Measurements from ENCODE around the gene CERS1. TPM values are rescaled to one million over a fixed set of nuclear protein-coding genes. Genes with fewer than 3 reads are reported as not detected.
A peak's percentile ranks its signal among the peaks of the same experiment; 100 is the strongest.

CERS1 gene
- total RNA-seq, 1 experiment from 2014 or later = 2.7 TPM

DNA sequence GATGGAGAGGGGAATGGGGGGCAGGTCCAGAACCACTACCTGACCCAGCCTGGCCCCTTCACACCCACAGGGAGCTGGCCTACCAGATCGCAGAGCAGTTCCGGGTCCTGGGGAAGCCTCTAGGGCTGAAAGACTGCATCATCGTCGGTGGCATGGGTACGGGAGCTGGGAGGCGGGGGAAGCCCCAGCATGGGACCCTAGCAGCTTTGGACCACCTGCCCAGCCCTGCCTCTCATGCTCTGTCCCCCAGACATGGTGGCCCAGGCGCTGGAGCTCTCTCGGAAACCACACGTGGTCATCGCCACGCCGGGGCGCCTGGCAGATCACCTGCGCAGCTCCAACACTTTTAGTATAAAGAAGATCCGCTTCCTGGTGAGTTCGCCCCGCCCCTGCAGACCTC lies 25.6 kb upstream of the CERS1 start:
- Histone ChIP-seq H3K4me3 (no peak overlapping the region), H3K9me2 (ENCODE audit: insufficient read depth) (no peaks in the 10 kb centered on the region), H3K27ac (no peak overlapping the region), H2AFZ (no peak overlapping the region), H4K20me1 (ENCODE audit: insufficient read depth) (peaks cover 12% of the 10 kb centered on the region), H3F3A (ENCODE audit: insufficient read depth, low read depth) (peaks cover 11% of the 10 kb centered on the region; the same call in 1 of the 2 replicates), H3K27me3 (ENCODE audit: insufficient read depth, low read depth) (no peaks in the 10 kb centered on the region), H3K79me2 (ENCODE audit: low read depth) (peaks cover 45% of the 10 kb centered on the region), H3K4me1 (replicated peaks; ENCODE audit: insufficient read depth) (peaks cover 17% of the 10 kb centered on the region), H3K36me3 (ENCODE audit: low read depth) (peaks cover 15% of the 10 kb centered on the region), H3K4me2 (no peak overlapping the region), H3K9me3 (ENCODE audit: insufficient read depth, low read depth) (no peaks in the 10 kb centered on the region)
- ChIA-PET POLR2A (ENCODE audit: unreplicated experiment) (no interaction called here), CTCF (no interaction called here)
- intact Hi-C loops (cut with micrococcal nuclease; ENCODE audit: unreplicated experiment) = no loop called here
- DNase-seq = no peak
- BruUV-seq (replicated peaks) = no TSS peak
- TF ChIP-seq EZH2 (IDR thresholded peaks at IDR 0.05; ENCODE audit: low read depth) = no peak
- TF ChIP-seq, protein P1, sequence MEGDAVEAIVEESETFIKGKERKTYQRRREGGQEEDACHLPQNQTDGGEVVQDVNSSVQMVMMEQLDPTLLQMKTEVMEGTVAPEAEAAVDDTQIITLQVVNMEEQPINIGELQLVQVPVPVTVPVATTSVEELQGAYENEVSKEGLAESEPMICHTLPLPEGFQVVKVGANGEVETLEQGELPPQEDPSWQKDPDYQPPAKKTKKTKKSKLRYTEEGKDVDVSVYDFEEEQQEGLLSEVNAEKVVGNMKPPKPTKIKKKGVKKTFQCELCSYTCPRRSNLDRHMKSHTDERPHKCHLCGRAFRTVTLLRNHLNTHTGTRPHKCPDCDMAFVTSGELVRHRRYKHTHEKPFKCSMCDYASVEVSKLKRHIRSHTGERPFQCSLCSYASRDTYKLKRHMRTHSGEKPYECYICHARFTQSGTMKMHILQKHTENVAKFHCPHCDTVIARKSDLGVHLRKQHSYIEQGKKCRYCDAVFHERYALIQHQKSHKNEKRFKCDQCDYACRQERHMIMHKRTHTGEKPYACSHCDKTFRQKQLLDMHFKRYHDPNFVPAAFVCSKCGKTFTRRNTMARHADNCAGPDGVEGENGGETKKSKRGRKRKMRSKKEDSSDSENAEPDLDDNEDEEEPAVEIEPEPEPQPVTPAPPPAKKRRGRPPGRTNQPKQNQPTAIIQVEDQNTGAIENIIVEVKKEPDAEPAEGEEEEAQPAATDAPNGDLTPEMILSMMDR (conservative IDR thresholded peaks at IDR 0.05) = no peak

DNA sequence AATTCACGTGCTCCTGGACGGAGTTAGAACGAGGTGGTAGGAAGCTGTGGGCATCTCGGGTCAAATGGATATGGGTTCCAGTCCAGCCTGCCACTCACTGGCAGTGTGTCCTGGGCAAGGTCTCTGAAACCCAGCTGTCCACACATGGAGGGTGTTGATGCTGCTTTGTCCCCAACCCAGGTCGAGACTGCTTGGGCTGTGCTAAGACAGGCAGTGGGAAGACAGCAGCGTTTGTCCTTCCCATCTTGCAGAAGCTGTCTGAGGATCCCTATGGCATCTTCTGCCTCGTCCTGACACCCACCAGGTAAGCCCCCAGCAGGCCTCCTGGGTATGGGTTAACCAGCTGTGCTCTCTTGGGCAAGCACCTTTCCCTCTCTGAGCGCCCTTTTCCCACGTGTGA lies 24.4 kb upstream of the CERS1 start:
- ChIA-PET CTCF (no interaction called here), POLR2A (ENCODE audit: unreplicated experiment) (no interaction called here)
- no peak overlapping the region for H3K27ac ChIP-seq
- intact Hi-C loops (cut with micrococcal nuclease; ENCODE audit: unreplicated experiment) = no loop called here
- H3K79me2 ChIP-seq (ENCODE audit: low read depth) = peaks cover 56% of the 10 kb centered on the region
- BruUV-seq (replicated peaks) = no TSS peak
- peak overlapping the region; percentile 72 for H3K4me3 ChIP-seq
- H2AFZ ChIP-seq = no peak overlapping the region
- no peak for DNase-seq
- no peaks in the 10 kb centered on the region for H3K9me2 ChIP-seq (ENCODE audit: insufficient read depth)
- peaks cover 24% of the 10 kb centered on the region for H4K20me1 ChIP-seq (ENCODE audit: insufficient read depth)
- peaks cover 17% of the 10 kb centered on the region for H3K4me1 ChIP-seq (replicated peaks; ENCODE audit: insufficient read depth)
- peaks cover 16% of the 10 kb centered on the region for H3K36me3 ChIP-seq (ENCODE audit: low read depth)
- H3F3A ChIP-seq (ENCODE audit: insufficient read depth, low read depth) = peaks cover 9% of the 10 kb centered on the region; the same call in 1 of the 2 replicates
- no peaks in the 10 kb centered on the region for H3K27me3 ChIP-seq (ENCODE audit: insufficient read depth, low read depth)
- H3K4me2 ChIP-seq = peak overlapping the region; percentile 98
- H3K9me3 ChIP-seq (ENCODE audit: insufficient read depth, low read depth) = no peaks in the 10 kb centered on the region
- TF ChIP-seq, protein P1 (conservative IDR thresholded peaks at IDR 0.05) = no peak
- no peak for TF ChIP-seq EZH2 (IDR thresholded peaks at IDR 0.05; ENCODE audit: low read depth)

DNA sequence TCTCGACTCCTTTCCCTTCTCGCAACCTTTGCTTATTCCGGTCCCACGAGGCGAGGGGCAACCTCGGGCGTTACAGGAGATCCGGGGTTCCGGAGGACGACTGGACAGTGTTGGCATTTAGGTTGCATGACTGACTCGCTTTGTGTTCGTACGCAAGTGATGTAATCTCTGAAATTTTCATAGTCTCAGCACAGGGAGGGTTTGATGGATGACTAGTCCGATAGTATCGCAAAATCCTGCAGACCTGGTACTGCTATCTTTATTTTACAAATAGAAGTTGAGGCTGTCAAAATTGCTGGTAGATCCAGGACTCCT lies 23.9 kb upstream of the CERS1 start:
- peak overlapping the region; percentile 76 for H2AFZ ChIP-seq
- intact Hi-C loops (cut with micrococcal nuclease; ENCODE audit: unreplicated experiment) = loop anchor here (1.0 to 10.0 kb wide), 4 partner anchors 21 to 445 kb away; partner anchors contain the start of genes HOMER3 and UBA52
- H3K4me1 ChIP-seq (replicated peaks; ENCODE audit: insufficient read depth) = peaks cover 17% of the 10 kb centered on the region
- no peaks in the 10 kb centered on the region for H3K27me3 ChIP-seq (ENCODE audit: insufficient read depth, low read depth)
- BruUV-seq (replicated peaks) = TSS peak; percentile 72
- peak overlapping the region; percentile 72 for H3K4me3 ChIP-seq
- H3K27ac ChIP-seq = no peak overlapping the region
- H3F3A ChIP-seq (ENCODE audit: insufficient read depth, low read depth) = peaks cover 9% of the 10 kb centered on the region; the same call in 1 of the 2 replicates
- ChIA-PET POLR2A (ENCODE audit: unreplicated experiment) (interaction anchor here (0.6 kb wide), 2 partner anchors 640 to 822 kb away, joined by 3 read pairs; no protein-coding TSS in a partner anchor), CTCF (interaction anchor here (0.6 to 1.4 kb wide), 2 partner anchors 67 to 621 kb away, joined by 4 to 9 read pairs; no protein-coding TSS in a partner anchor)
- peak overlapping the region; percentile 98 for H3K4me2 ChIP-seq
- H4K20me1 ChIP-seq (ENCODE audit: insufficient read depth) = peaks cover 30% of the 10 kb centered on the region
- no peak for DNase-seq
- no peaks in the 10 kb centered on the region for H3K9me3 ChIP-seq (ENCODE audit: insufficient read depth, low read depth)
- peaks cover 62% of the 10 kb centered on the region for H3K79me2 ChIP-seq (ENCODE audit: low read depth)
- no peaks in the 10 kb centered on the region for H3K9me2 ChIP-seq (ENCODE audit: insufficient read depth)
- peaks cover 16% of the 10 kb centered on the region for H3K36me3 ChIP-seq (ENCODE audit: low read depth)
- TF ChIP-seq EZH2 (IDR thresholded peaks at IDR 0.05; ENCODE audit: low read depth) = no peak
- TF ChIP-seq, protein P1 (conservative IDR thresholded peaks at IDR 0.05) = no peak

Measured in PC-9 (cell line).